NCI-H345 (cell line): ENCODE data around the gene CCL15.

Experiments used
- DNase-seq: peaks from one replicate; lab custom pipeline; 2025; lab: John Stamatoyannopoulos, UW

Gene CCL15

GRCh38 chr17:35991075-35991474, 10.3 kb downstream of the CCL15 start:
- DNase-seq, result no peak

GRCh38 chr17:35988164-35988563, 13.2 kb downstream of the CCL15 start:
- no peak for DNase-seq

GRCh38 chr17:35986643-35987042, 14.7 kb downstream of the CCL15 start, which contains the start of gene CCL14:
TSS of gene CCL14 (minus strand) at chr17:35986729. CDS start at chr17:35986649, 80 bp downstream.
- no peak for DNase-seq

- no peak for DNase-seq
Measured at GRCh38 chr17:35984140-35984539, 17.2 kb downstream of the CCL15 start.

- no peak for DNase-seq
Measured at GRCh38 chr17:35982409-35983191, 18.8 kb downstream of the CCL15 start.

- no peak for DNase-seq
Measured at GRCh38 chr17:35981908-35982330, 19.4 kb downstream of the CCL15 start.

- DNase-seq, result no peak
Measured at GRCh38 chr17:35981246-35981645, 20.1 kb downstream of the CCL15 start, which contains the start of gene CCL16. TSS of gene CCL16 (minus strand) at chr17:35981497. CDS start at chr17:35981420, 77 bp downstream.

- no peak for DNase-seq
Measured at GRCh38 chr17:35978346-35978745, 23.0 kb downstream of the CCL15 start.

- DNase-seq, result no peak
Measured at GRCh38 chr17:35977509-35977908, 23.8 kb downstream of the CCL15 start.

GRCh38 chr17:35973333-35974260, 27.8 kb downstream of the CCL15 start:
- no peak for DNase-seq

GRCh38 chr17:35972945-35973332, 28.4 kb downstream of the CCL15 start:
- no peak for DNase-seq

- no peak for DNase-seq
Measured at GRCh38 chr17:35972535-35972934, 28.8 kb downstream of the CCL15 start.

GRCh38 chr17:35972066-35972465, 29.3 kb downstream of the CCL15 start:
- no peak for DNase-seq

- peak; percentile 79 for DNase-seq
Measured at GRCh38 chr17:35969558-35970380, 31.6 kb downstream of the CCL15 start.

- DNase-seq, result no peak
Measured at GRCh38 chr17:35968520-35969054, 32.8 kb downstream of the CCL15 start.

GRCh38 chr17:35965272-35965671, 36.1 kb downstream of the CCL15 start:
- DNase-seq, result no peak

- no peak for DNase-seq
Measured at GRCh38 chr17:35963663-35964062, 37.7 kb downstream of the CCL15 start.

- DNase-seq, result no peak
Measured at GRCh38 chr17:35953720-35954119, 47.6 kb downstream of the CCL15 start.

- no peak for DNase-seq
Measured at GRCh38 chr17:35949401-35949800, 52.0 kb downstream of the CCL15 start.

GRCh38 chr17:35948092-35948491, 53.3 kb downstream of the CCL15 start:
- DNase-seq, result no peak
